ENCODE results near the gene SELENON.

Gene SELENON

DNA sequence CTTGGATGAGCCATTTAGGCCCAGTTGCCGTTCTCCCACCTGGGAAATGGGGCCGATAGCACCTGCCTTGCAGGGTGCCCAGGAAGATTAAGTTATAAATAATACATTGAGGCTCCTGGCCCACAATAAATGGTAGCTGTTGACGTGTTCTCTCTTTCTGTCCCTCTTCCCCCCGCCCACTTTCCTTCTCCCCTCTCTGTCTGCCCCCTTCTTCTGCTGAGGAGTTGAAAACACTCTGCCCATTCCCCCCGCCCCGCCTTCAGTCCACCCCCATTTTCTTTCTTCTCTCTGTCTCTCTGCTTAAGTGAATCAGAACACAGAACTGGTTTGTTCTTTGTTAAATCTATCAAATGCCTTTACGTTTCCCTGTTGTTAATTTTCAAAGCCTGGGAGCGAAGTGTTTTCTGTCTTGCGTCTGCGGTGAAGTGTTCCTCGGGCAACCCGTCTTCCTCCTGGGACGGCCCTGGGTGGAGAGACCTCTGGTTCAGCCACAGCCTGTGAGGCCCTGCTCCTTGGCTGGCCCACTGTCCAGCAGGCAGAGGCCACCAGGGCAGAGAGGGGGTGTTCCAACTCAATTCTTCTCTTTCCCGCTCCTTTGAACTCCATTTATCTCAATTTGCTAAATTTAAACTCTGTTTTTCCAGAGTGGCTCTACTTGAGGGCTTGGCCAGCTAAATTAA lies 29.3 kb upstream of the SELENON start:
- H3K4me3 ChIP-seq (ENCODE audit: control insufficient read depth, low read depth, low read length), result no peak overlapping the region
- DNase-seq (ENCODE audit: low read depth), result no peak
- TF ChIP-seq, protein P1, sequence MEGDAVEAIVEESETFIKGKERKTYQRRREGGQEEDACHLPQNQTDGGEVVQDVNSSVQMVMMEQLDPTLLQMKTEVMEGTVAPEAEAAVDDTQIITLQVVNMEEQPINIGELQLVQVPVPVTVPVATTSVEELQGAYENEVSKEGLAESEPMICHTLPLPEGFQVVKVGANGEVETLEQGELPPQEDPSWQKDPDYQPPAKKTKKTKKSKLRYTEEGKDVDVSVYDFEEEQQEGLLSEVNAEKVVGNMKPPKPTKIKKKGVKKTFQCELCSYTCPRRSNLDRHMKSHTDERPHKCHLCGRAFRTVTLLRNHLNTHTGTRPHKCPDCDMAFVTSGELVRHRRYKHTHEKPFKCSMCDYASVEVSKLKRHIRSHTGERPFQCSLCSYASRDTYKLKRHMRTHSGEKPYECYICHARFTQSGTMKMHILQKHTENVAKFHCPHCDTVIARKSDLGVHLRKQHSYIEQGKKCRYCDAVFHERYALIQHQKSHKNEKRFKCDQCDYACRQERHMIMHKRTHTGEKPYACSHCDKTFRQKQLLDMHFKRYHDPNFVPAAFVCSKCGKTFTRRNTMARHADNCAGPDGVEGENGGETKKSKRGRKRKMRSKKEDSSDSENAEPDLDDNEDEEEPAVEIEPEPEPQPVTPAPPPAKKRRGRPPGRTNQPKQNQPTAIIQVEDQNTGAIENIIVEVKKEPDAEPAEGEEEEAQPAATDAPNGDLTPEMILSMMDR (IDR thresholded peaks at IDR 0.05; ENCODE audit: control insufficient read depth, insufficient read depth, low read depth, low read length, missing control alignments), result no peak

DNA sequence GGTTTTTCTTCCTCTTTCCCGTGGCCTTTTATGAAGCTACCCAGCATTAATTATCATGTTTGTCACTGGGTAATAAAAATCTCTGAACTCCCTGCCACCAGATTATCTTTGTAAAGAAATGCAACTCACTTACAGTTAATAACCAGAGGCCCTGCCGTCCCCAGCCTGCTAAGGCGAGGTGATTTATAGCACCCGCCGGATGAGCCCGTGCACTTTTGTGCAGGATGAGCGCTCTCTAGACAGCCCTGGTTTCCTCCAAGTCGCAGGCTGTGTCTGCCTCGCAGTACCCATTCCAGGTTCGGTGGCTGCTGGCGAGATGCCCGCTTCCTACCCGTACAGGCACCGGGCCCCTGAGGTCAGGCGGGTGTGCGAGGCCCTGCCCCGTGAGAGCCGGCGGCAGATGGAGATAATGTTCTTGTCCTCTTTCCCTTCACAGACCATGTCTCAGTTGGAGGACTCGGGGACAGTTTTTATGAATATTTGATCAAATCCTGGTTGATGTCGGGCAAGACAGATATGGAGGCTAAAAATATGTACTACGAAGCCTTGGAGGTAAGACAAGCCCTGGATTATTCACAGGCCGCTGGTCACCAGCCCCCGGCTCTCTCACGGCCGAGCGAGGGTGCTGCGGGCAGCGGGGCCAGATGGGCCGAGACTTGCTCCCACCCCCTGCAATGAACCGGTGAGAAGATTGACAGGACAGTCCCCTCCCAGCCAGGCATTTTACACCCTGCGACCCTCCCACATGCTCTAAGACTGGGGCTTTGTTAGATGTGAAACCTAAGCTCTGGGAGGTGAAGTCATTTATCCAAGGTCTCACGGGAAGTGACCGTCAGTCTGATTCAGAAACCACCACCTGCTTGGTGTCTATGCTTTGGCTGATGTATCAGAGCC lies 28.5 kb upstream of the SELENON start:
- TF ChIP-seq, protein P1 (IDR thresholded peaks at IDR 0.05; ENCODE audit: control insufficient read depth, insufficient read depth, low read depth, low read length, missing control alignments), result no peak
- no peak for DNase-seq (ENCODE audit: low read depth)
- H3K4me3 ChIP-seq (ENCODE audit: control insufficient read depth, low read depth, low read length), result no peak overlapping the region

DNA sequence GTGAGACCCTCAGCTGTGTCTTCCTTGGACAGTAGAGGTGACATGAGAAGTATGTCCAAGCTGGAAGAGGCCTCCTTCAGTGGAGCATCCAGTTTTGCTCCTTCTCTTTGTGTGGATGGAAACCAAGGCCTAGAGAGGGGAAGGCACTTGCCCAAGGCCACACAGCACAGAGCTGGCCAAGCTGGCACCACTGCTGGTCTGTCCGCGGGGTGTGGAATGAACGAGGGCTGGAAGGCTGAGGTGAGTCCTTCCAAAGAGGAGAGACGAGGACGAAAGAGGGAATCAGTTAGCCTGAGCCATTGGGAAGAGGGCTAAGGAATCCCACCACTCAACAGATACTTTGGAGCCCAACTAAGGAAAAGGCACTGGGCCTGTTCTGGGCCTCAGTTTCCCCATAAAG lies 27.8 kb upstream of the SELENON start:
- no peak for DNase-seq (ENCODE audit: low read depth)
- TF ChIP-seq, protein P1 (IDR thresholded peaks at IDR 0.05; ENCODE audit: control insufficient read depth, insufficient read depth, low read depth, low read length, missing control alignments), result no peak
- no peak overlapping the region for H3K4me3 ChIP-seq (ENCODE audit: control insufficient read depth, low read depth, low read length)

DNA sequence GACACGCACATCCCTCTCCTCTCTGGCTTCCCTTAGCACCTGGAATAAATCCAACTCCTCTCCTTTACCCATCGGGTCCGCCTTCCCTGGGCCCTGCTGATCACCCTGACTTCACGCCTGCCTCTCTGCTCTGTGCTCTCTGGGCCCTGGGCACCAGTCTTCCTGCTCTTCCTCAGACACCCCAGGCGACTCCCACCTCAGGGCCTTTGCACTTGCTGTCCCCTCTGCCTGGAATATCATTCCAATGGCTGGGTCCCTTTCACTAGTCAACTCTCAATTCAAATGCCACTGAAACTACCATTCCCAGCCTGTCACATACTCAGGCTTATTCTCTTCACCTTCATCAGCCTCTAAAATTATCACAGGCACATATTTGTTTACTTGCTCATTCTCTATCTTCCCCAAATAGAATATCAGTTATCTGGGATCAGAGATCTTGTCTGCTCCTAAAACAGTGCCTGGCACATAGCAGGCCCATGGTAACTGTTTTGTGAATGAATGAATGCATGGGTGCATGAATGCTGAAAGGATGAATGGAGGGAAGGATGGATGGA lies 27.2 kb upstream of the SELENON start:
- DNase-seq (ENCODE audit: low read depth), result no peak
- TF ChIP-seq, protein P1 (IDR thresholded peaks at IDR 0.05; ENCODE audit: control insufficient read depth, insufficient read depth, low read depth, low read length, missing control alignments), result no peak
- no peak overlapping the region for H3K4me3 ChIP-seq (ENCODE audit: control insufficient read depth, low read depth, low read length)

DNA sequence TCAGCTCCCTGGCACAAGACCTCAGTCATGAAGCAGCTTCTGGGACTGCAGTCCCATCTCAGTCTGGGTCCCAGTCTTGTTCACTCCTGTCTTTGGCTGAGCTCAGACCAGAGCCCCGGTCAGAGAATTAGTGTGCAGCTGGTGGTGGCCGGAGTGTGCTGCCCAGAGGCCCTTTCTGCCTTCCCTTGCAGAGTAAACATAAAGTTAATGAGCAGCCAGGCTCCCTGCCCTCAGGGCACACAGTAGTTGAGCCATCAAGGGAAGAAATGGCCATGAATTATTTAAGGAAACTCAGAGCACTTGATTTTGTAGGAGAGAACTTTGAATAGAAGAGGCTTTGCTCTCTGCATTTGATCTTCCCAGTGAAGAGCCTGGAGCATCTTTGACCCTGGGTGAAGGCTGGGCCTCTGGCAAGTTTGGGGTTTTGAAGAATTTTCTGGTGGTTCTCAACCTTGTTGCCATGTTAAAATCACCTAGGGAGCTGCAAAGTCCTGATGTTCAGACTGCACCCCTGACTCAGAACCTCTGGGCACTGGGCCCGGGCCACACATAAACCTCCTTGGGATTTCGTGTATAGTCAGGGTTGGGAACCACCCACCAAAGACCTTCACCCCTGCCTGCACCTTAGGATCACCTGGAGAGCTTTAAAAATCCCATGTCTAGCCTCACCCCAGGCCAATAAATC lies 26.4 kb upstream of the SELENON start:
- DNase-seq (ENCODE audit: low read depth), result no peak

More for the DNA sequence above, 26.4 kb upstream of the SELENON start:
- TF ChIP-seq, protein P1 (IDR thresholded peaks at IDR 0.05; ENCODE audit: control insufficient read depth, insufficient read depth, low read depth, low read length, missing control alignments), result no peak
- H3K4me3 ChIP-seq (ENCODE audit: control insufficient read depth, low read depth, low read length), result no peak overlapping the region
